Stimulated activated memory B cell treated with anti-CD40 and anti-IgM and Interleukin-4, amounts not matched to agents 10 μg/mL and 1 μg/mL and 100 μg/mL, for 72 hours (primary cell): ENCODE data around the gene OR13J1.
A peak's percentile ranks its signal among the peaks of the same experiment; 100 is the strongest.
"Not testable (repeated sequence)": the region's sequence is repeated elsewhere in the genome, so short reads cannot be mapped to it uniquely, and the experiment has no call there.

Source experiments
- ATAC-seq: fragments of 150-1000 bp; cut with Tn5 transposase; 2 replicates; pipeline ENCODE4 v1.10.0; 2021
- H3K27ac Mint-ChIP-seq: one replicate; pipeline ENCODE4 v1.8.0; 2022; ENCODE audit warnings: mild to moderate bottlenecking, mixed read lengths
- H3K27me3 Mint-ChIP-seq: one replicate; pipeline ENCODE4 v1.8.0; 2022; ENCODE audit warnings: mixed read lengths
- H3K36me3 Mint-ChIP-seq: one replicate; pipeline ENCODE4 v1.8.0; 2022; ENCODE audit warnings: mixed read lengths
- H3K4me1 Mint-ChIP-seq: one replicate; pipeline ENCODE4 v1.8.0; 2022; ENCODE audit warnings: mixed read lengths
- H3K4me3 Mint-ChIP-seq: one replicate; pipeline ENCODE4 v1.8.0; 2022; ENCODE audit warnings: mild to moderate bottlenecking, moderate library complexity, mixed read lengths
- H3K9me3 Mint-ChIP-seq: one replicate; pipeline ENCODE4 v1.8.0; 2022; ENCODE audit warnings: mixed read lengths

OR13J1 gene, protein sequence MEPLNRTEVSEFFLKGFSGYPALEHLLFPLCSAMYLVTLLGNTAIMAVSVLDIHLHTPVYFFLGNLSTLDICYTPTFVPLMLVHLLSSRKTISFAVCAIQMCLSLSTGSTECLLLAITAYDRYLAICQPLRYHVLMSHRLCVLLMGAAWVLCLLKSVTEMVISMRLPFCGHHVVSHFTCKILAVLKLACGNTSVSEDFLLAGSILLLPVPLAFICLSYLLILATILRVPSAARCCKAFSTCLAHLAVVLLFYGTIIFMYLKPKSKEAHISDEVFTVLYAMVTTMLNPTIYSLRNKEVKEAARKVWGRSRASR

DNA sequence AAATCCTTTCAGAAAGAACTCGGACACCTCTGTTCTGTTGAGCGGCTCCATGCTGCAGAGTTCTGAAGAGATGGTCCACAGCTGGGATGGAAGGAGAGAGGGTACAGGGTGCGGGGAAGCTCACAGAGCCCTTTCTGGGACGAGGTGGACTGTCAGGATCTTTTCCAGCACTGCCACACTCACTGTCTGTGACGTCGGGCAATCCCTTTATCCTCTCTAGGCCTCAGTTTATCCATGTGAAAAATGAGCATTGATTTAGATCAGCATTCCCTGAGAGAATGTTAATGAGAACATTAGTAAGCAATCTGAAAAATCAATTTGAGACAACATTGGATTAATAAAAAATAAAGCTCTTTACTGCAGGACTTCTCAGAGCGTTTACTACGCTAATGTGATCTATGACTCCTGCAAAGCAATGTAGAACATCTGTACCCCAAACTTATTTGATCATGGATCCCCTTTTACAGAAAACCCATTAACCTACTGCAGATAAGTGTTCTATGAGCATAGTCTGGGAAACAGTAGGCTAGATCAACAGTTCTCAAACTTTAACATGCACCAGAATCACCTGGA lies at the start of gene OR13J1:
Gene OR13J1, minus strand, starts transcription at position 51 of the 573 bp plus-strand sequence. Its CDS starts 0 bp downstream, at position 51.
- ATAC-seq, result no peak
- Mint-ChIP-seq H3K9me3 (no peaks in the 10 kb centered on the region), H3K27me3 (peaks cover 8% of the 10 kb centered on the region), H3K27ac (no peak within 1 kb of the TSS), H3K4me1 (no peaks in the 10 kb centered on the region), H3K4me3 (no peak within 1 kb of the TSS), H3K36me3 (no peaks in the 10 kb centered on the region)

DNA sequence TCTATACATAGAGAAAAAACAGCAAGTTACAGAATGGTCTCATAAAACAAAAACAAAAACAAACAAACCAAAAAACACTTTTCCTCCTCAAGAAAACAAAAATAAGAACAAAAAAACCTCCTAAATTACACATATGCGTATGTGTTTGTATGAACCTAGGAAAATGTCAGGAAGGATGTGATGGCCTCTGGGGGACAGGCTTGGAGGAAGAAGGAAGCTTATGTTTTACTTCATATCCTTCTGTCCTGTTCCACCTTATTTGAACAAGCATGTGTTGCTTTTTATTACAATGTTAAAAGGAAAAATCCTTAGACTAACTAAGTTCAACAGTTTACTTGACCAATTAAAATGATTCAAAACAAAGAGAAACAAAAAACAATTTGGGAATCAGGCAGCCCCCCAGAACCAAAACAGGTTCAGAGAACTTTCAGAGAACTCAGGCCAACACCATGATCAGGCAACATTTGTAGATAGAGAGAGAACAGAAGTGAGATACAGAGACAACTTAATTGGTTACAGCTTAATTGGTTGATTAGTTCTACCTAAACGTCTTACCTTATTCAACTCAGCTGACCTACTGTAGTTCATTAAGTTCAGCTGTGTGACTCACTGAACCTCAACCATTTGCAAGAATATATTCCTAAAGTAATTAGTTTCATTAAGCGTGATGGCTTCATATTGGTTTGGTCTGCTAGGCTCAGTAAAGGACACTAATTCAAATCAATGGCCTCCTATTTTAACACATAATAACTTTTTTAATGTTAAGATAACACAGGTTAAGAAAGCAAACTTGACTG lies 49.2 kb upstream of the OR13J1 start:
- no peak for ATAC-seq
- H3K4me3 Mint-ChIP-seq, result no peak overlapping the region
- no peaks in the 10 kb centered on the region for H3K27me3 Mint-ChIP-seq
- no peaks in the 10 kb centered on the region for H3K9me3 Mint-ChIP-seq
- H3K4me1 Mint-ChIP-seq, result peaks cover 9% of the 10 kb centered on the region
- peak overlapping the region; percentile 27 for H3K27ac Mint-ChIP-seq
- H3K36me3 Mint-ChIP-seq, result no peaks in the 10 kb centered on the region

- Mint-ChIP-seq H3K9me3 (no peaks in the 10 kb centered on the region), H3K4me3 (no peak overlapping the region), H3K27me3 (no peaks in the 10 kb centered on the region), H3K27ac (no peak overlapping the region), H3K36me3 (no peaks in the 10 kb centered on the region), H3K4me1 (peaks cover 9% of the 10 kb centered on the region)
- no peak for ATAC-seq
Measured at GRCh38 chr9:35918780-35919179, 48.6 kb upstream of the OR13J1 start.

GRCh38 chr9:35917261-35917660 lies 47.1 kb upstream of the OR13J1 start:
- Mint-ChIP-seq H3K9me3 (no peaks in the 10 kb centered on the region), H3K27me3 (no peaks in the 10 kb centered on the region), H3K4me3 (no peak overlapping the region), H3K4me1 (peaks cover 9% of the 10 kb centered on the region), H3K36me3 (no peaks in the 10 kb centered on the region), H3K27ac (no peak overlapping the region)
- peak; percentile 10 for ATAC-seq

DNA sequence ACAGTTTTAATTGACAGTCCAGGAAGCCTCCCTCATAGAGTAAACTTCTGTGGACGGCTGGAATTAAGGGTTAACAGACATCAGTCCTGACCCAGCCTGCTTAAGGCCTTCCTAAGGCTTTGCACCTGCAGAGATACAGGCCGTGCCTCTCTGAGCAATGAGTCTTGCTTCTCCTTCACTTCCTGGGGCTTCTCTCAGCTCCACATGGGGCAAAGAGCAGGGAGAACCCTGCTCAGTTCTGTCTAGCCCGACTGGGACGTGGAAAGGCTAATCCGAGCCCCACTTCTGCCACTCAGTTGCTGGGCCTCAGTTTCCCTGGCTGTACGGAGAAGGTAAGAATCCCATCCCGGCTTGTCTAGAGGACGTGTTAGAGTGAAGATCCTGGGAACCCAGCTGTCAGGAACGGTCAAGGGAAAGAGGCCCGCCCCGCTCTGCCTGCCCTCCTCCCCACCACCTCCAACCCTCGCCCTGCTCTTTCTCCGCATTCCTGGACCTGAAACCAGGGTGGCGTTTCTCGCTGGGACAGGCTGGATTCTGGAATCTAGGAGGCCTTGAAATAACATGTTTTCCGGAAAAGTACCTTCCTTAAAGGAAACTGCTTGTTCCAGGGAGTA lies 45.6 kb upstream of the OR13J1 start:
- Mint-ChIP-seq H3K4me3 (no peak overlapping the region), H3K27me3 (peaks cover 3% of the 10 kb centered on the region), H3K27ac (no peak overlapping the region), H3K36me3 (no peaks in the 10 kb centered on the region), H3K9me3 (no peaks in the 10 kb centered on the region), H3K4me1 (peaks cover 12% of the 10 kb centered on the region)
- ATAC-seq, result no peak

DNA sequence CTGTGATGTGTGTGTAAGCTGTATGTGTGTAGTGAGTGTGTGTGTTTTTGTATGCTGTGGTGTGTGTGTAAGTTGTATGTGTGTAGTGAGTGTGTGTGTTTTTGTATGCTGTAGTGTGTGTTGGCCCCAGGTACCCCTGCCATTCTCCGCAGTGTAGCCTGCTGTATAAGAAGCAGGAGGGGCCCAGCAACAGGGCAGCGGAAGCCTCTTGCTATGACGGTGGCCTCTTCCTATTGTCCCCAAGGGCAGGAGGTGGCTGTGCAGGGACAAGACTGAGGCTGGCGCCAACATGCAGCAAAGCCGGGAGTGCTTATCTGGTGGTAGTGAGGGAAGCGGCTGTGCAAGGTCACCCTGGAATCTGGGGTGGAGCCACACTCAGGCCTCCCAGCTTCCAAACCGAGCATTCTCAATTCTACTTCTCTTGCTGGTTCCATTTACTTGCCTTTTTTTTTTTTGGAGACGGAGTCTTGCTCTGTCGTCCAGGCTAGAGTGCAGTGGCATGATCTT lies 44.2 kb upstream of the OR13J1 start:
- H3K9me3 Mint-ChIP-seq, result no peaks in the 10 kb centered on the region
- no peak overlapping the region for H3K27ac Mint-ChIP-seq
- H3K36me3 Mint-ChIP-seq, result no peaks in the 10 kb centered on the region
- H3K27me3 Mint-ChIP-seq, result peaks cover 10% of the 10 kb centered on the region
- no peak overlapping the region for H3K4me3 Mint-ChIP-seq
- no peak for ATAC-seq
- H3K4me1 Mint-ChIP-seq, result peaks cover 11% of the 10 kb centered on the region

- not testable (repeated sequence) for ATAC-seq, H3K27ac Mint-ChIP-seq, H3K36me3 Mint-ChIP-seq, H3K4me3 Mint-ChIP-seq, H3K9me3 Mint-ChIP-seq, H3K4me1 Mint-ChIP-seq
- H3K27me3 Mint-ChIP-seq, result peaks cover 17% of the 10 kb centered on the region
Measured at GRCh38 chr9:35913429-35913828, 43.2 kb upstream of the OR13J1 start.

- H3K4me1 Mint-ChIP-seq, result peaks cover 10% of the 10 kb centered on the region
Measured at GRCh38 chr9:35912791-35913400, 42.7 kb upstream of the OR13J1 start.

DNA sequence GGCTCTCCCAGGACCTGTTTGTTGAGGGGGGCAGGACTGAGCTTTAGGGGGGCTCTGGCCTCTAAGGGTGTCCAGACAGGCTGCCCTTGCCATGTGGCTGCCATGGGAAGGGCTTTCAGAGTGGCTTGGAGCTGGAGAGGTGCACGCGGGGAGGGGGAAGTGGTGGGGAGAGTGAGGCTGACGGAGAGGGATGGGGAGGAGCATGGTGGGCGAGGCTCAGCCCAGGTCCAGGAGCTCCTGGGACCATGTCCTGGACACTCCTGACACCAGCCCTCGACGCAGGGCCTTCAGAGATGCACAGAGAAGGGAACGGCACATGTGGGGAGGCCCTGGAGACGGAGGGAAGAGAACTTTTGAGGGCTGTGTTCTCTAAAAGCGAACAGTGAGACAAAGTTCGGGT lies 41.5 kb upstream of the OR13J1 start:
- H3K27ac Mint-ChIP-seq, result no peak overlapping the region
- peaks cover 11% of the 10 kb centered on the region for H3K4me1 Mint-ChIP-seq
- H3K9me3 Mint-ChIP-seq, result no peaks in the 10 kb centered on the region
- no peak overlapping the region for H3K4me3 Mint-ChIP-seq
- no peak for ATAC-seq
- H3K27me3 Mint-ChIP-seq, result peaks cover 32% of the 10 kb centered on the region
- H3K36me3 Mint-ChIP-seq, result no peaks in the 10 kb centered on the region

More at GRCh38 chr9:35912791-35913400, 42.7 kb upstream of the OR13J1 start:
- H3K4me3 Mint-ChIP-seq, result no peak overlapping the region
- peaks cover 20% of the 10 kb centered on the region for H3K27me3 Mint-ChIP-seq
- H3K9me3 Mint-ChIP-seq, result no peaks in the 10 kb centered on the region
- no peaks in the 10 kb centered on the region for H3K36me3 Mint-ChIP-seq
- ATAC-seq, result no peak
- no peak overlapping the region for H3K27ac Mint-ChIP-seq

- Mint-ChIP-seq H3K9me3 (no peaks in the 10 kb centered on the region), H3K27ac (no peak overlapping the region), H3K4me3 (no peak overlapping the region), H3K27me3 (peaks cover 41% of the 10 kb centered on the region), H3K36me3 (no peaks in the 10 kb centered on the region), H3K4me1 (peaks cover 11% of the 10 kb centered on the region)
- no peak for ATAC-seq
Measured at GRCh38 chr9:35910613-35911359, 40.6 kb upstream of the OR13J1 start.

- no peak for ATAC-seq
- peaks cover 43% of the 10 kb centered on the region for H3K27me3 Mint-ChIP-seq
- no peak overlapping the region for H3K4me3 Mint-ChIP-seq
- H3K27ac Mint-ChIP-seq, result no peak overlapping the region
- H3K9me3 Mint-ChIP-seq, result no peaks in the 10 kb centered on the region
- no peaks in the 10 kb centered on the region for H3K36me3 Mint-ChIP-seq
- peaks cover 11% of the 10 kb centered on the region for H3K4me1 Mint-ChIP-seq
Measured at GRCh38 chr9:35909687-35910612, 39.7 kb upstream of the OR13J1 start.

DNA sequence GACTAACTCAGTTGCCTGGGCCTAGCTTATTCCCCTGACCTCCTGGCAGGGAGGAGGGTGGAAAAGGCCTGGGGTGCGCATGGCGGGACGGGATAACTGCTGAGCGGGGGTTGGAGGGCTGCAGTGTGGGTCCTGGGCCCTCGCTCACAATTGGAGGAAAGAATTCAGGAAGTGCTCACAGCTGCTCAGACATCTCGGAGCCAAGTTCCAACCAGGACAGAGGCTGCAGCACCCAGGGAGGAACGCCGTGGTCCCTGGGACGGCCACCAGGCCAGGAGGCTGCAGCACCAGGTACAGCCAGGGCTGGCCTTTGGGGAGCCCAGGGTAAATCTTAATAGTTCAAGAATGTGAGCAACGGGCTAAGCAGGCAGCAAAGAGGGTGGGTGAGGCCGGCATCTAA lies 39.1 kb upstream of the OR13J1 start, which contains the start of gene SPAAR:
Gene SPAAR, plus strand, starts transcription at position 217 of the 400 bp plus-strand sequence. CDS start 974 bp downstream, outside the sequence.
- peaks cover 11% of the 10 kb centered on the region for H3K4me1 Mint-ChIP-seq
- no peak within 1 kb of the TSS for H3K4me3 Mint-ChIP-seq
- H3K9me3 Mint-ChIP-seq, result no peaks in the 10 kb centered on the region
- no peaks in the 10 kb centered on the region for H3K36me3 Mint-ChIP-seq
- no peak for ATAC-seq
- peaks cover 43% of the 10 kb centered on the region for H3K27me3 Mint-ChIP-seq
- H3K27ac Mint-ChIP-seq, result no peak within 1 kb of the TSS

- Mint-ChIP-seq H3K9me3 (no peaks in the 10 kb centered on the region), H3K36me3 (no peaks in the 10 kb centered on the region), H3K27me3 (peaks cover 43% of the 10 kb centered on the region), H3K4me1 (peaks cover 11% of the 10 kb centered on the region), H3K27ac (no peak overlapping the region), H3K4me3 (no peak overlapping the region)
- ATAC-seq, result no peak
Measured at GRCh38 chr9:35908504-35909125, 38.4 kb upstream of the OR13J1 start.
